ENCODE data around the gene LNX1.

DNA sequence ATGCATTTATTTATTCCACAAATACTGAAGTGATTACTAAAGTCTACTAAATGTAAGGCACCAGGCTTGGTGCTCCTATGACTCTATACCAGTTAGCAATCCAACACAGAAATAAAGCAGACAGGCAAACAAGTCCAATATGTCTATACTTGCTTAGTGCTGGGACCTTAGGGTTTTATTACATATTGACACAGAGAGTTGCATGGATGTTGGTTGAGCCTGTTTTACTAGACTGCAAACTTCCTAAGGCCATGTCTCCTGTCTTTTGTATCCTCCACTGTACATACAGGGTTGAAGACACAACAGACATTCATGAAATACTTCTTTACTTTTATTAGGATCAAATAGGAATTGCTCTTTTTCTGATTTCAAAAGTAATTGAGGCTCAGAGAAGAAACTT lies 69.0 kb downstream of the LNX1 start:
- TF ChIP-seq, protein P1, sequence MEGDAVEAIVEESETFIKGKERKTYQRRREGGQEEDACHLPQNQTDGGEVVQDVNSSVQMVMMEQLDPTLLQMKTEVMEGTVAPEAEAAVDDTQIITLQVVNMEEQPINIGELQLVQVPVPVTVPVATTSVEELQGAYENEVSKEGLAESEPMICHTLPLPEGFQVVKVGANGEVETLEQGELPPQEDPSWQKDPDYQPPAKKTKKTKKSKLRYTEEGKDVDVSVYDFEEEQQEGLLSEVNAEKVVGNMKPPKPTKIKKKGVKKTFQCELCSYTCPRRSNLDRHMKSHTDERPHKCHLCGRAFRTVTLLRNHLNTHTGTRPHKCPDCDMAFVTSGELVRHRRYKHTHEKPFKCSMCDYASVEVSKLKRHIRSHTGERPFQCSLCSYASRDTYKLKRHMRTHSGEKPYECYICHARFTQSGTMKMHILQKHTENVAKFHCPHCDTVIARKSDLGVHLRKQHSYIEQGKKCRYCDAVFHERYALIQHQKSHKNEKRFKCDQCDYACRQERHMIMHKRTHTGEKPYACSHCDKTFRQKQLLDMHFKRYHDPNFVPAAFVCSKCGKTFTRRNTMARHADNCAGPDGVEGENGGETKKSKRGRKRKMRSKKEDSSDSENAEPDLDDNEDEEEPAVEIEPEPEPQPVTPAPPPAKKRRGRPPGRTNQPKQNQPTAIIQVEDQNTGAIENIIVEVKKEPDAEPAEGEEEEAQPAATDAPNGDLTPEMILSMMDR (conservative IDR thresholded peaks at IDR 0.05; ENCODE audit: low read length), result no peak
- no peak for TF ChIP-seq EZH2phosphoT487 (IDR thresholded peaks at IDR 0.05; ENCODE audit: borderline replicate concordance, low read depth, low read length)

All from OCI-LY7 (cell line).